HUES6 (cell line): ENCODE results near the gene SNRPN.
"Not testable (repeated sequence)": the region's sequence is repeated elsewhere in the genome, so short reads cannot be mapped to it uniquely, and the experiment has no call there.

Experiments used
- H3K27ac ChIP-seq: 2 replicates; pipeline ENCODE4 v1.7.0; 2013; ENCODE audit warnings: low read depth, mild to moderate bottlenecking, low read length, inconsistent platforms
- H3K27me3 ChIP-seq: 2 replicates; pipeline ENCODE4 v1.6.1; 2013; ENCODE audit warnings: low read length; ENCODE audit not compliant: control insufficient read depth, insufficient read depth
- H3K36me3 ChIP-seq: 2 replicates; pipeline ENCODE4 v1.6.1; 2013; ENCODE audit warnings: low read length; ENCODE audit not compliant: control insufficient read depth, insufficient read depth
- H3K4me1 ChIP-seq: 2 replicates; pipeline ENCODE4 v1.6.1; 2013; ENCODE audit warnings: low read length; ENCODE audit not compliant: control insufficient read depth, insufficient read depth
- H3K4me3 ChIP-seq: 2 replicates; pipeline ENCODE4 v1.5.1; 2013; ENCODE audit warnings: low read depth, low read length
- H3K9ac ChIP-seq: one replicate; pipeline ENCODE4 v1.6.1; 2013; ENCODE audit warnings: mild to moderate bottlenecking, low read length
- H3K9me3 ChIP-seq: 2 replicates; pipeline ENCODE4 v1.6.1; 2013; ENCODE audit warnings: low read depth, low read length; ENCODE audit not compliant: control insufficient read depth, insufficient read depth

SNRPN gene

GRCh38 chr15:24971052-24971451 is 16.3 kb downstream of the SNRPN start:
- Histone ChIP-seq H3K27me3 (no peaks in the 10 kb centered on the region), H3K4me3 (no peak overlapping the region), H3K4me1 (no peaks in the 10 kb centered on the region), H3K36me3 (peaks cover 91% of the 10 kb centered on the region), H3K9me3 (peaks cover 24% of the 10 kb centered on the region; the same call in 1 of the 2 replicates), H3K27ac (no peak overlapping the region), H3K9ac (no peak overlapping the region)

DNA sequence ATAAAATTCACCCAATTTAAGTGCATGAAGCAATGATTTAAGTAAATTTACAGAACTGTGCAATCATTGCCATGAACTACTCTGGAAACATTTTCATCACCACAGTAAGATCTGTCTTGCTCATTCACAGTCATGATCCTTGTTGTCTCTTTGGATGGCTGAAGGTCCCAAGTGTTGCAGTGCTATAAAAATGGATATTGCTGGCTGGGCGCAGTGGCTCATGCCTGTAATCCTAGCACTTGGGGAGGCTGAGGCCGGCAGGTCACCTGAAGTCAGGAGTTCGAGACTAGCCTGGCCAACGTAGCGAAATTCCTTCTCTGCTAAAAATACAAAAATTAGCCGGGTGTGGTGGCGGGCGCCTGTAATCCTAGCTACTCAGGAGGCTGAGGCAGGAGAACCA is 17.0 kb downstream of the SNRPN start:
- H3K9ac ChIP-seq = no peak overlapping the region
- no peak overlapping the region for H3K27ac ChIP-seq
- no peak overlapping the region for H3K4me3 ChIP-seq
- peaks cover 91% of the 10 kb centered on the region for H3K36me3 ChIP-seq
- no peaks in the 10 kb centered on the region for H3K4me1 ChIP-seq
- peaks cover 17% of the 10 kb centered on the region; the same call in 1 of the 2 replicates for H3K9me3 ChIP-seq
- H3K27me3 ChIP-seq = no peaks in the 10 kb centered on the region

GRCh38 chr15:24972707-24973106 is 17.9 kb downstream of the SNRPN start:
- H3K9me3 ChIP-seq = peaks cover 17% of the 10 kb centered on the region; the same call in 1 of the 2 replicates
- not testable (repeated sequence) for H3K9ac ChIP-seq

GRCh38 chr15:24976932-24977331 is 22.1 kb downstream of the SNRPN start:
- H3K4me1 ChIP-seq = no peaks in the 10 kb centered on the region
- no peaks in the 10 kb centered on the region for H3K27me3 ChIP-seq
- H3K27ac ChIP-seq = no peak overlapping the region
- no peak overlapping the region for H3K9ac ChIP-seq
- H3K4me3 ChIP-seq = no peak overlapping the region
- H3K9me3 ChIP-seq = peaks cover 29% of the 10 kb centered on the region; the same call in 1 of the 2 replicates
- peaks cover 93% of the 10 kb centered on the region for H3K36me3 ChIP-seq

More at GRCh38 chr15:24972707-24973106, 17.9 kb downstream of the SNRPN start:
- H3K27ac ChIP-seq, H3K27me3 ChIP-seq, H3K4me1 ChIP-seq, H3K4me3 ChIP-seq: not testable (repeated sequence)
- peaks cover 92% of the 10 kb centered on the region for H3K36me3 ChIP-seq

- Histone ChIP-seq H3K27me3 (no peaks in the 10 kb centered on the region), H3K27ac (no peak overlapping the region), H3K9ac (no peak overlapping the region), H3K4me3 (no peak overlapping the region), H3K9me3 (peaks cover 29% of the 10 kb centered on the region; the same call in 1 of the 2 replicates), H3K36me3 (peaks cover 96% of the 10 kb centered on the region), H3K4me1 (no peaks in the 10 kb centered on the region)
Observed at GRCh38 chr15:24977686-24978085, 22.9 kb downstream of the SNRPN start.

DNA sequence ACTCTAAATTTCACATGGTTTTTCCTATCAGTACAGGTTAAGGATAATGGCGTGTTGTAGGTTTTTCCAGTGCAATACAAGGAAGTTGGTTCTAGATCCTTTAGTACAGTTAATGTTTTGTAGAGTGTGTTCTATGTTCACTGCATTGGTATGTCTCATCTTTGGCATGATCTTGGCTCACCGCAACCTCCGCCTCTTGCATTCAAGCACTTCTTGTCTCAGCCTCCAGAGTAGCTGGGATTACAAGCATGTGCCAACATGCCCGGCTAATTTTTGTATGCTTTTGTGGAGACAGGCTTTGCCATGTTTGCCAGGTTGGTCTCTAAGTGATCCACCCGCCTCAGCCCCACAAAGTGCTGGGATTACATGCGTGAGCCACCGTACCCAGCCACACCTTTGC is 30.4 kb downstream of the SNRPN start:
- no peak overlapping the region for H3K9ac ChIP-seq
- peaks cover 17% of the 10 kb centered on the region; the same call in 1 of the 2 replicates for H3K9me3 ChIP-seq
- no peaks in the 10 kb centered on the region for H3K4me1 ChIP-seq
- no peak overlapping the region for H3K4me3 ChIP-seq
- H3K27me3 ChIP-seq = no peaks in the 10 kb centered on the region
- no peak overlapping the region for H3K27ac ChIP-seq
- H3K36me3 ChIP-seq = peaks cover 95% of the 10 kb centered on the region

- peaks cover 14% of the 10 kb centered on the region; the same call in 1 of the 2 replicates for H3K9me3 ChIP-seq
- peaks cover 95% of the 10 kb centered on the region for H3K36me3 ChIP-seq
- no peaks in the 10 kb centered on the region for H3K27me3 ChIP-seq
- no peak overlapping the region for H3K4me3 ChIP-seq
- H3K27ac ChIP-seq = no peak overlapping the region
- H3K4me1 ChIP-seq = no peaks in the 10 kb centered on the region
- no peak overlapping the region for H3K9ac ChIP-seq
Observed at GRCh38 chr15:24986653-24987052, 31.9 kb downstream of the SNRPN start.

GRCh38 chr15:25019434-25019833 is 64.6 kb downstream of the SNRPN start:
- H3K9ac ChIP-seq = no peak overlapping the region
- no peaks in the 10 kb centered on the region for H3K27me3 ChIP-seq
- H3K9me3 ChIP-seq = peaks cover 21% of the 10 kb centered on the region
- H3K27ac ChIP-seq = no peak overlapping the region
- no peak overlapping the region for H3K4me3 ChIP-seq
- peaks cover 66% of the 10 kb centered on the region for H3K36me3 ChIP-seq
- H3K4me1 ChIP-seq = no peaks in the 10 kb centered on the region

GRCh38 chr15:25022233-25022632 is 67.4 kb downstream of the SNRPN start:
- H3K36me3 ChIP-seq = peaks cover 82% of the 10 kb centered on the region
- H3K27ac ChIP-seq = no peak overlapping the region
- H3K9me3 ChIP-seq = peaks cover 19% of the 10 kb centered on the region
- H3K4me1 ChIP-seq = no peaks in the 10 kb centered on the region
- H3K9ac ChIP-seq = no peak overlapping the region
- no peak overlapping the region for H3K4me3 ChIP-seq
- no peaks in the 10 kb centered on the region for H3K27me3 ChIP-seq
